ENCODE data around the gene APOL1.
"Not testable (repeated sequence)": the region's sequence is repeated elsewhere in the genome, so short reads cannot be mapped to it uniquely, and the experiment has no call there.

The APOL1 gene

DNA sequence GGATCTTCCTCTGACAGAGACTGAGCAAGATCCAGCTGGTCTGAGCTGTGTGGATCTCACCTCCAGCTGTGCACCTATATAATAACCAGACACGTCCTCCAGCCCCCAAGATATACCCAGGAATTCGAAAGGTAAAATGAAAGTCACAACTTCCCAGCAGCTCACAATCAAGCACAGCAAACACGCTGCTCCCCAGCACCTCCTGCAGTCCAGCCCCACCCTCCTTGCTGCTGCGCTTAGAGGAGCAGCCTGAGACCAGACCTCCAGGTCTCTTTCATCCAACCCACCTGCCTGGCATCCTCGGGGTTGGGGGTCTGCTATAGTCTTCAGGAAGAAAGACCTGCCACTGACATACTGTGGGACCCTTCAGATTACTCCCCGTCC is 48.3 kb upstream of the APOL1 start:
- H3K4me3 ChIP-seq (ENCODE audit: low read depth, low read length, poor library complexity, severe bottlenecking), result no peak overlapping the region
- H3K4me1 ChIP-seq (ENCODE audit: insufficient read depth, low read length, severe bottlenecking), result peaks cover 13% of the 10 kb centered on the region
- H3K79me2 ChIP-seq (ENCODE audit: insufficient read depth, low read length), result no peaks in the 10 kb centered on the region
- H3K9me3 ChIP-seq (ENCODE audit: low read length), result no peaks in the 10 kb centered on the region
- no peaks in the 10 kb centered on the region for H3K9me2 ChIP-seq (ENCODE audit: low read depth, low read length)
- TF ChIP-seq, protein P1, sequence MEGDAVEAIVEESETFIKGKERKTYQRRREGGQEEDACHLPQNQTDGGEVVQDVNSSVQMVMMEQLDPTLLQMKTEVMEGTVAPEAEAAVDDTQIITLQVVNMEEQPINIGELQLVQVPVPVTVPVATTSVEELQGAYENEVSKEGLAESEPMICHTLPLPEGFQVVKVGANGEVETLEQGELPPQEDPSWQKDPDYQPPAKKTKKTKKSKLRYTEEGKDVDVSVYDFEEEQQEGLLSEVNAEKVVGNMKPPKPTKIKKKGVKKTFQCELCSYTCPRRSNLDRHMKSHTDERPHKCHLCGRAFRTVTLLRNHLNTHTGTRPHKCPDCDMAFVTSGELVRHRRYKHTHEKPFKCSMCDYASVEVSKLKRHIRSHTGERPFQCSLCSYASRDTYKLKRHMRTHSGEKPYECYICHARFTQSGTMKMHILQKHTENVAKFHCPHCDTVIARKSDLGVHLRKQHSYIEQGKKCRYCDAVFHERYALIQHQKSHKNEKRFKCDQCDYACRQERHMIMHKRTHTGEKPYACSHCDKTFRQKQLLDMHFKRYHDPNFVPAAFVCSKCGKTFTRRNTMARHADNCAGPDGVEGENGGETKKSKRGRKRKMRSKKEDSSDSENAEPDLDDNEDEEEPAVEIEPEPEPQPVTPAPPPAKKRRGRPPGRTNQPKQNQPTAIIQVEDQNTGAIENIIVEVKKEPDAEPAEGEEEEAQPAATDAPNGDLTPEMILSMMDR (IDR thresholded peaks at IDR 0.05; ENCODE audit: low read length), result no peak
- no peak for TF ChIP-seq EZH2 (IDR thresholded peaks at IDR 0.05; ENCODE audit: borderline replicate concordance, low read length)
- no peak overlapping the region for H3K27ac ChIP-seq (ENCODE audit: low read depth, low read length, poor library complexity, severe bottlenecking)
- H2AFZ ChIP-seq (ENCODE audit: low read length), result no peak overlapping the region
- no peaks in the 10 kb centered on the region for H4K20me1 ChIP-seq (ENCODE audit: insufficient read depth, low read length)
- H3K36me3 ChIP-seq (ENCODE audit: insufficient read depth, low read length), result 0 out of 2 replicates have a peak, but pooled peaks cover 3% of the 10 kb centered on the region
- no peak overlapping the region for H3K9ac ChIP-seq (ENCODE audit: low read length)
- no peaks in the 10 kb centered on the region for H3F3A ChIP-seq (ENCODE audit: insufficient read depth, low read length)
- no peaks in the 10 kb centered on the region for H3K27me3 ChIP-seq (ENCODE audit: insufficient read depth, low read length)
- H3K4me2 ChIP-seq (ENCODE audit: low read length), result no peak overlapping the region

DNA sequence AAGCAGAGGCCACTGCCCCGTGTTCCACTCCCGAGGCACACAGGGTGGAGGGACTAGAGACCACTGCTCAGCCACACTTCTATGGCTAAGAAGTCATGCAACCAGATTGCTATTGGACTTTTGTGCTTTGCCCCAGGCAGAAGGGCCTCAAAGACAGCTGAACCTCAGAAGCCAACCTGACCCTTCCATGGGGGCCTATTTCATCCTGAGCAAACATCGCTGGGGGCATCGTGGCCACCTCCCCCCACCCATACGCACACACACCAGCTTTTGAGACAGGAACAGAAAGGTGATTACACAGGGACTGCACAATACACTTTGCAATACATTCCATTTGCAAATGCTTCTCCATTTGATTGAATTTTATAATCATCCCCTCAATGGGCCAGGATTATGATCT is 47.4 kb upstream of the APOL1 start:
- H3K27me3 ChIP-seq (ENCODE audit: insufficient read depth, low read length); H3K9me3 ChIP-seq (ENCODE audit: low read length); H3K36me3 ChIP-seq (ENCODE audit: insufficient read depth, low read length); H4K20me1 ChIP-seq (ENCODE audit: insufficient read depth, low read length); H3K9ac ChIP-seq (ENCODE audit: low read length); H3K4me3 ChIP-seq (ENCODE audit: low read depth, low read length, poor library complexity, severe bottlenecking); H2AFZ ChIP-seq (ENCODE audit: low read length); H3K79me2 ChIP-seq (ENCODE audit: insufficient read depth, low read length); H3F3A ChIP-seq (ENCODE audit: insufficient read depth, low read length); H3K27ac ChIP-seq (ENCODE audit: low read depth, low read length, poor library complexity, severe bottlenecking); H3K9me2 ChIP-seq (ENCODE audit: low read depth, low read length); H3K4me2 ChIP-seq (ENCODE audit: low read length): not testable (repeated sequence)
- peaks cover 15% of the 10 kb centered on the region for H3K4me1 ChIP-seq (ENCODE audit: insufficient read depth, low read length, severe bottlenecking)

DNA sequence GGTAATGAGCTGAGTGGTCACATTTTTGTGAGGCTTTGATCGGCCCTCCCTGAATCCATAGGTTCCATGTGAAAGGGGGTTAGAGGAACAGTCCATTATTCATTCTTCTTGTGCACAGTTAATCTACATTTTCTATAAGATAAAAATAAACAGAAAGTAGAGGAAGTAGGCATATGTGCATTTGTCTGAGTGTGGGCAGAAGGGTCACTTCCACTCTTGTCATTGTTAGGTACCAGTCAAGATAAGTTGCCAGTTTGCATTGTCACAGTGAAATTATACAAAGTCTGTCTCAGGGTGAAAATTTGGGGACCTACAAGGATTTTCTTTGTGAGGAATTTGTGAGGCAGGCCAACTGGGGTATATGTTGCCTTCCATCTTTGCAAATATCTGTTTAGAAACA is 46.7 kb upstream of the APOL1 start:
- H3K27me3 ChIP-seq (ENCODE audit: insufficient read depth, low read length), result no peaks in the 10 kb centered on the region
- no peaks in the 10 kb centered on the region for H3K9me2 ChIP-seq (ENCODE audit: low read depth, low read length)
- H3K9ac ChIP-seq (ENCODE audit: low read length), result no peak overlapping the region
- 0 out of 2 replicates have a peak, but pooled peaks cover 3% of the 10 kb centered on the region for H3K36me3 ChIP-seq (ENCODE audit: insufficient read depth, low read length)
- H3K4me3 ChIP-seq (ENCODE audit: low read depth, low read length, poor library complexity, severe bottlenecking), result no peak overlapping the region
- H3K27ac ChIP-seq (ENCODE audit: low read depth, low read length, poor library complexity, severe bottlenecking), result no peak overlapping the region
- no peak overlapping the region for H3K4me2 ChIP-seq (ENCODE audit: low read length)
- H2AFZ ChIP-seq (ENCODE audit: low read length), result no peak overlapping the region
- no peaks in the 10 kb centered on the region for H3F3A ChIP-seq (ENCODE audit: insufficient read depth, low read length)
- no peaks in the 10 kb centered on the region for H3K79me2 ChIP-seq (ENCODE audit: insufficient read depth, low read length)
- no peaks in the 10 kb centered on the region for H4K20me1 ChIP-seq (ENCODE audit: insufficient read depth, low read length)
- no peaks in the 10 kb centered on the region for H3K9me3 ChIP-seq (ENCODE audit: low read length)
- no peak for TF ChIP-seq EZH2 (IDR thresholded peaks at IDR 0.05; ENCODE audit: borderline replicate concordance, low read length)
- TF ChIP-seq, protein P1 (IDR thresholded peaks at IDR 0.05; ENCODE audit: low read length), result no peak
- H3K4me1 ChIP-seq (ENCODE audit: insufficient read depth, low read length, severe bottlenecking), result peaks cover 22% of the 10 kb centered on the region

DNA sequence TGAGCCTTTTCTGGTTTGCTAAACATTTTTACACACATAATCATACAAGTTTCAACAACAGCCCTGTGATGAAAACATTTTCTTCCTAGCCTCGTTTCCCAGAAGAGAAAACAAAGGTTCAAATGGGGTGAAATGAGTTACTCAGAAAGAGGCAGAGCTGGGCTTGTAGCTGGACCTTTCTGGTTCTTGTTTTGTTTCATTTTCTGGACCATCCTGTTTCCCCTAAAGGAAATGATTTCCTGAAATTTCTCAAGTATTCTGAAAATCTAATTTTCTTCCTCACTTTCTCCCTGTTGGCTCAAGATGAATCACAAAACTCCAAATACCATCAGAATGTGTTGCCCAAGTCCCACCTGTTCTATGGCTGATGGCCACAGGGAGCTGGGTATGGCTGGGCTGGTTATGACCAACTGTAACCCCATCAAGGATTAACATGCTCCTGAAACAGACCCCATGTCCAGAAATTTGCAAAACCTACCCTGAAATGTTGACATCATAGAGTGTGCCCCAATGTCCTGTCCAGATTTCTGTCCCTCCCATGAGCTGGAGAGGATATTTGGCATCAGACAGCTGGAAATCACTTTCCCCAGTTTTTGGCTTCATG is 44.7 kb upstream of the APOL1 start:
- Histone ChIP-seq H3K27ac (ENCODE audit: low read depth, low read length, poor library complexity, severe bottlenecking) (no peak overlapping the region), H3K79me2 (ENCODE audit: insufficient read depth, low read length) (no peaks in the 10 kb centered on the region), H3K27me3 (ENCODE audit: insufficient read depth, low read length) (no peaks in the 10 kb centered on the region), H3K9ac (ENCODE audit: low read length) (no peak overlapping the region), H3K36me3 (ENCODE audit: insufficient read depth, low read length) (0 out of 2 replicates have a peak, but pooled peaks cover 3% of the 10 kb centered on the region), H3F3A (ENCODE audit: insufficient read depth, low read length) (no peaks in the 10 kb centered on the region), H3K9me2 (ENCODE audit: low read depth, low read length) (no peaks in the 10 kb centered on the region), H3K4me2 (ENCODE audit: low read length) (no peak overlapping the region), H2AFZ (ENCODE audit: low read length) (no peak overlapping the region), H3K4me3 (ENCODE audit: low read depth, low read length, poor library complexity, severe bottlenecking) (no peak overlapping the region), H3K9me3 (ENCODE audit: low read length) (no peaks in the 10 kb centered on the region), H3K4me1 (ENCODE audit: insufficient read depth, low read length, severe bottlenecking) (peaks cover 31% of the 10 kb centered on the region), H4K20me1 (ENCODE audit: insufficient read depth, low read length) (no peaks in the 10 kb centered on the region)
- no peak for TF ChIP-seq EZH2 (IDR thresholded peaks at IDR 0.05; ENCODE audit: borderline replicate concordance, low read length)
- TF ChIP-seq, protein P1 (IDR thresholded peaks at IDR 0.05; ENCODE audit: low read length), result no peak
